ENCODE data around the gene GVQW3. TPM values are rescaled to one million over a fixed set of nuclear protein-coding genes. Genes with fewer than 3 reads are reported as not detected.
A peak's percentile ranks its signal among the peaks of the same experiment; 100 is the strongest.

The GVQW3 gene
- total and polyA plus RNA-seq, 2 of the 13 experiments (the other 11 are each of a cell fraction or from before 2014, with no cell fraction given): 5.0 to 5.6 TPM

GRCh38 chr11:76415073-76415472 is 34.0 kb downstream of the GVQW3 start:
- H3K4me2 ChIP-seq (ENCODE audit: low read depth, low read length): no peak overlapping the region
- no peak for DNase-seq (ENCODE audit: low spot score)
- H3K4me1 ChIP-seq (ENCODE audit: insufficient read depth, low read length): no peaks in the 10 kb centered on the region
- H3K79me2 ChIP-seq (ENCODE audit: insufficient read depth, low read length): no peaks in the 10 kb centered on the region
- H4K20me1 ChIP-seq (ENCODE audit: insufficient read depth, low read length): no peaks in the 10 kb centered on the region
- in situ Hi-C loops (cut with HindIII; ENCODE audit: extremely low pct_ligation_motif_present, low pct_unique_long_range_greater_than_20kb): no loop called here
- BruUV-seq (replicated peaks): no TSS peak
- FAIRE-seq: no peak
- H3K4me3 ChIP-seq (replicated peaks in 1 of 3; ENCODE audit: insufficient read depth in 1 of 3, low read depth in 2 of 3, low read length in 3 of 3): no peak overlapping the region
- H3K9me3 ChIP-seq (ENCODE audit: low read length): no peaks in the 10 kb centered on the region
- ChIA-PET POLR2A (no interaction called here), CTCF (ENCODE audit: low intra/inter-chr PET ratio, low total read pairs) (no interaction called here)
- no peak overlapping the region for H2AFZ ChIP-seq (ENCODE audit: low read length)
- no peak for ATAC-seq
- H3K36me3 ChIP-seq (replicated peaks in 1 of 2; ENCODE audit: control insufficient read depth in 1 of 2, insufficient read depth in 2 of 2, low read length in 2 of 2): no peaks in the 10 kb centered on the region
- TF ChIP-seq NCOA5 (CRISPR knock-in tag; IDR thresholded peaks at IDR 0.05) (no peak), CTCF (CRISPR knock-in tag; IDR thresholded peaks at IDR 0.05) (0 out of 2 replicates have a peak, but pooled peaks have one; percentile 5), MLXIP (CRISPR knock-in tag; IDR thresholded peaks at IDR 0.05; ENCODE audit: borderline replicate concordance) (no peak), PHF8 (CRISPR knock-in tag; IDR thresholded peaks at IDR 0.05) (no peak)
- H3K27me3 ChIP-seq (ENCODE audit: control insufficient read depth in 1 of 2, insufficient read depth in 2 of 2, low read length in 2 of 2): no peaks in the 10 kb centered on the region; a peak in 1 of 5 replicates
- H3K9ac ChIP-seq (ENCODE audit: insufficient read depth, low read depth, low read length): no peak overlapping the region
- no peak overlapping the region for H3K27ac ChIP-seq (ENCODE audit: extremely low read length, insufficient read depth, low read length)
- intact Hi-C loops (cut with micrococcal nuclease; ENCODE audit: unreplicated experiment): no loop called here
